ENCODE data around the gene MLLT3. TPM values are rescaled to one million over a fixed set of nuclear protein-coding genes. Genes with fewer than 3 reads are reported as not detected.

MLLT3 gene
- total RNA-seq, 4 donors from 2014 or later: 2.1 to 30.4 (median 14.0) TPM

DNA sequence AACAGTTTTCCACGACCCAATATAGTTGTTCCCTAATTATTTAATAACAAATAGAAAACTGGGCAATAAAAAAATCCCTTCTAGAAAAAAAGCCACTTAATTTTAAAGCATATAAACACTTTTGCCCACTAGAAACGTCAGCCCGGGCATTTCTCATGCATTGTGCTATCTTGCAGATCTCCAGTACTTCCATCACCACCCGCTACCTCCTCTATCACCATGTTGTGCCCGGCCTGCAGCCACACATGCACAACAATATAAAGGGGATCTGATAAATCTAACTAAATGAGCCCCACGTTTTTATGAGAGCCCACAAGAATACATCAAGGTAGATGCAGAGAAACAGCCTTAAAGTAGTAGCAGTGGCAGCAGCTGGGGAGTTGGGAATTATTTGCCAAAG lies 272.7 kb downstream of the MLLT3 start:
- Histone ChIP-seq H3K9me3 (no peaks in the 10 kb centered on the region), H3K36me3 (no peaks in the 10 kb centered on the region), H3K4me1 (no peaks in the 10 kb centered on the region), H3K27me3 (no peaks in the 10 kb centered on the region), H3K27ac (no peak overlapping the region), H3K4me3 (no peak overlapping the region)
- no peak for TF ChIP-seq POLR2A (IDR thresholded peaks at IDR 0.05)
- TF ChIP-seq, protein P1, sequence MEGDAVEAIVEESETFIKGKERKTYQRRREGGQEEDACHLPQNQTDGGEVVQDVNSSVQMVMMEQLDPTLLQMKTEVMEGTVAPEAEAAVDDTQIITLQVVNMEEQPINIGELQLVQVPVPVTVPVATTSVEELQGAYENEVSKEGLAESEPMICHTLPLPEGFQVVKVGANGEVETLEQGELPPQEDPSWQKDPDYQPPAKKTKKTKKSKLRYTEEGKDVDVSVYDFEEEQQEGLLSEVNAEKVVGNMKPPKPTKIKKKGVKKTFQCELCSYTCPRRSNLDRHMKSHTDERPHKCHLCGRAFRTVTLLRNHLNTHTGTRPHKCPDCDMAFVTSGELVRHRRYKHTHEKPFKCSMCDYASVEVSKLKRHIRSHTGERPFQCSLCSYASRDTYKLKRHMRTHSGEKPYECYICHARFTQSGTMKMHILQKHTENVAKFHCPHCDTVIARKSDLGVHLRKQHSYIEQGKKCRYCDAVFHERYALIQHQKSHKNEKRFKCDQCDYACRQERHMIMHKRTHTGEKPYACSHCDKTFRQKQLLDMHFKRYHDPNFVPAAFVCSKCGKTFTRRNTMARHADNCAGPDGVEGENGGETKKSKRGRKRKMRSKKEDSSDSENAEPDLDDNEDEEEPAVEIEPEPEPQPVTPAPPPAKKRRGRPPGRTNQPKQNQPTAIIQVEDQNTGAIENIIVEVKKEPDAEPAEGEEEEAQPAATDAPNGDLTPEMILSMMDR (IDR thresholded peaks at IDR 0.05): no peak
- no peak for DNase-seq
- intact Hi-C loops (cut with DNase I; ENCODE audit: low total_unique reads): no loop called here

DNA sequence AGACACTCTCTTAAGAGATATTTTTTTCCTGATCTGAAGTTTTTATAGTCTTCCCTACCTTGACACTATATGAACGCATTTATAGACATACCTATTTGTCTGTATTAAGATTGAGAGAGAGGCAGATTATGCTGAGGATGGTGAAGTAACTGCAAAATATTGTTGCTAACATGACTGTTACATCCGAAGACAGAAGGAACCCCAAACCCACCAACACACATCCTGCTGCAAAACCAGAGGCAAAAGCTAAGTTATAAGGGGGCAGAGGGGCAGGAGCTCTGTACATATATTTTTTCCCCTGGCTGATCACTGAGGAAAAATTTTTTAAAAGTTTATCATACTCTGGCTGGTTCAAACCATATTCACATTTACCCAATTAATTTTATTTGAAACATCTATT lies 279.0 kb downstream of the MLLT3 start:
- no peaks in the 10 kb centered on the region for H3K27me3 ChIP-seq
- H3K4me1 ChIP-seq: no peaks in the 10 kb centered on the region
- DNase-seq: no peak
- H3K9me3 ChIP-seq: no peaks in the 10 kb centered on the region
- no peak overlapping the region for H3K4me3 ChIP-seq
- TF ChIP-seq, protein P1 (IDR thresholded peaks at IDR 0.05): no peak
- TF ChIP-seq POLR2A (IDR thresholded peaks at IDR 0.05): no peak
- no peaks in the 10 kb centered on the region for H3K36me3 ChIP-seq
- H3K27ac ChIP-seq: no peak overlapping the region
- intact Hi-C loops (cut with DNase I; ENCODE audit: low total_unique reads): no loop called here

DNA sequence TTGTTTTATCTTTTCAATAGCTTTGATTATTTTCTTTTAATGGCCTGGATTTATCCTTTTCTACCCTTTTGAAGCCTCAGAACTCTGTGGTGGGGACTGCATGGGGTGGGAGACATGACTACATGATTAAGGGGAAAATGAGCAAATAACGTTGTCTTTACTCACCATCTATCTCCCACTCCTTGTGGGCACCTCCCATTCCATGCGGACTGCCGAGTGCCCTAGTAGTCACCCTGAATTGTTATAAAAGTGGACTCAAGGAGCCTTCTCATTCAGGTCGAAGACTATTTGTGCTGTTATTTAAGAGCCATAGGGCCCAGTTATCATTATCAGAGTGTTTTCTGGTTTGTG lies 281.8 kb downstream of the MLLT3 start:
- Histone ChIP-seq H3K27ac (no peak overlapping the region), H3K36me3 (no peaks in the 10 kb centered on the region), H3K9me3 (no peaks in the 10 kb centered on the region), H3K4me1 (no peaks in the 10 kb centered on the region), H3K4me3 (no peak overlapping the region), H3K27me3 (no peaks in the 10 kb centered on the region)
- no peak for DNase-seq
- intact Hi-C loops (cut with DNase I; ENCODE audit: low total_unique reads): no loop called here
- TF ChIP-seq, protein P1 (IDR thresholded peaks at IDR 0.05): no peak
- no peak for TF ChIP-seq POLR2A (IDR thresholded peaks at IDR 0.05)

DNA sequence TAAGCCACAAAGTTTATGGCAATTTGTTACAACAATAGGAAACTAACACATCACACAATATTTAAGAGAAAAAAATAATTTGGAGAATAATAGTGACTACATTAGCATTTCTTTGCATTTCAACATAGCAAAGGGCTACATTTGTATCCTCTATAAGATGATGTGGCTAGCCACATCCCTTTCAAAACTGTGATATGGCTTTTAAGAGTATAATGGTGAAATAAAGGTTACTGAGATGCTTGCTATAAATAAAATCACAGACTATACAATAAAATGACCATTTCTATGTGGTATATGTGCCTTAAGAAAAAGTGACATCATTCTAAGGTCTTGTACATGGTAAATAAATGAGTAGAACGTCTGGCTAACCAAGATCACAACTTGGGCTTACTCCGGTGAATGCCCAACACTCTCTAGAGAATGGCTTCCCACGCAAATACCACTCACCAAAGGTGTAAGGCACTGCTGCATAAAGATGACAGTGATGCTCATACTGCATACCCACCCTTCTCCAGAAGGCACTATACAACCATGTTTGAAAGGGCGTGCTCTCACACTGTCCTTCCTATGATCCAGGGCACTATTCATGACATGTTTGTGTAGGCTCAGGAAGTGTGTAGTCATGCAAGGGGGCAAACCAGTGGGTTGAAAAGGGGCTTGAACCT lies 286.5 kb downstream of the MLLT3 start:
- no peaks in the 10 kb centered on the region for H3K36me3 ChIP-seq
- peaks cover 0 to 3% of the 10 kb centered on the region in 2 donors for H3K27me3 ChIP-seq
- H3K27ac ChIP-seq: no peak overlapping the region
- no peak for TF ChIP-seq POLR2A (IDR thresholded peaks at IDR 0.05)
- TF ChIP-seq, protein P1 (IDR thresholded peaks at IDR 0.05): no peak
- H3K4me3 ChIP-seq: no peak overlapping the region
- H3K9me3 ChIP-seq: no peaks in the 10 kb centered on the region
- intact Hi-C loops (cut with DNase I; ENCODE audit: low total_unique reads): loop anchor here (10.0 kb wide), 1 partner anchor 401 kb away; no protein-coding TSS in a partner anchor
- DNase-seq: no peak
- H3K4me1 ChIP-seq: no peaks in the 10 kb centered on the region

DNA sequence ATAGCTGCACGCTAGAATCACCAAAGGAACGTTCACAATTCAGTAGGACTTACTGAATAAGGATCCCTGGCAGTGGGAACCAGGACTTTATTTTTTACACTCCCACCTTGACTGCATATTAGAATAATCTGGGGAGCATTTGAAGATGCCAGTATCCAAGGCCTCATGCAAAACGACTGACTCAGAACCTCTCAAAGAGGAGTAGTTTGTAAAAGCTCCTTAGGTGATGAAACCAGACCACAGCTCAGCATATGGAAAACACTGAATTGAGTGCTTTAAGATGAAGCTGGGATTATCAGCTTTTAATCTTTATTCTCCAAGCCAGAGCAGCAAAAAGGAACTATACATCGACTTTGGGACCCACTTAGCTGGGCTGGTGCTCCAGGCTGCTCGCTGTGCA lies 288.3 kb downstream of the MLLT3 start:
- DNase-seq: no peak
- no peak for TF ChIP-seq POLR2A (IDR thresholded peaks at IDR 0.05)
- TF ChIP-seq, protein P1 (IDR thresholded peaks at IDR 0.05): no peak
- peaks cover 0 to 3% of the 10 kb centered on the region in 2 donors for H3K27me3 ChIP-seq
- H3K36me3 ChIP-seq: no peaks in the 10 kb centered on the region
- no peak overlapping the region for H3K4me3 ChIP-seq
- H3K27ac ChIP-seq: no peak overlapping the region
- H3K9me3 ChIP-seq: no peaks in the 10 kb centered on the region
- H3K4me1 ChIP-seq: no peaks in the 10 kb centered on the region
- intact Hi-C loops (cut with DNase I; ENCODE audit: low total_unique reads): loop anchor here (10.0 kb wide), 1 partner anchor 399 kb away; no protein-coding TSS in a partner anchor

Data from uterus (tissue), 4 donors.